Measurements from ENCODE around the gene COPA. TPM values are rescaled to one million over a fixed set of nuclear protein-coding genes. Genes with fewer than 3 reads are reported as not detected.

COPA gene
- total and polyA plus RNA-seq, 2 donors from 2014 or later: 50.1 to 160 TPM

DNA sequence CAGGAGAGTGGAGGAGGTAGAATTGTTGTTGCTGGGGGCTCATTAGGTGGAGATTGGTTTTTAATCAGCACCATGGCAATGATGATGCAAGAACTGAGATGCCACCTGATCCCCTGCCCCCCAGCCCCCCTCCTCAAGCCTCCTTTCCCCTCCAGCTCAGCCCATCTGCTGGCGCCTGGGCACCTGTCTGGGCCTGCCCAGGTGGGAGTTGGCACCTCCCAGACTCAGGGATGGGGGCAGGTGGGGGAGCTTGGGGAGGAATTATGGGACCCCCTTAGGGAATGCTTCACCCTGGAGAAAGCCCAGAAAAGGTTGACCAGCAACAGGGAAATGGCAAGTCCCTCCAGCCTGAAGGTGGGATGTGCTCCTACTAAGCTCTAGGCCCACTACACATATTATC is 22.3 kb upstream of the COPA start:
- DNase-seq (no peak), FAIRE-seq (no peak)
- no peaks in the 10 kb centered on the region for H3K4me1 ChIP-seq (ENCODE audit: control insufficient read depth in 2 of 3, insufficient read depth in 2 of 3, low read depth in 1 of 3, low read length in 3 of 3)
- no peak overlapping the region for H3K9ac ChIP-seq (ENCODE audit: low read length in 3 of 3)
- intact Hi-C loops (cut with DNase I): no loop called here
- H3K9me3 ChIP-seq (ENCODE audit: control insufficient read depth in 2 of 3, insufficient read depth in 1 of 3, low read length in 3 of 3): no peaks in the 10 kb centered on the region
- peaks cover 0 to 4% (median 2%) of the 10 kb centered on the region in 3 donors for H3K36me3 ChIP-seq (ENCODE audit: control insufficient read depth in 2 of 3, insufficient read depth in 3 of 3, low read length in 3 of 3)
- TF ChIP-seq, protein P1, sequence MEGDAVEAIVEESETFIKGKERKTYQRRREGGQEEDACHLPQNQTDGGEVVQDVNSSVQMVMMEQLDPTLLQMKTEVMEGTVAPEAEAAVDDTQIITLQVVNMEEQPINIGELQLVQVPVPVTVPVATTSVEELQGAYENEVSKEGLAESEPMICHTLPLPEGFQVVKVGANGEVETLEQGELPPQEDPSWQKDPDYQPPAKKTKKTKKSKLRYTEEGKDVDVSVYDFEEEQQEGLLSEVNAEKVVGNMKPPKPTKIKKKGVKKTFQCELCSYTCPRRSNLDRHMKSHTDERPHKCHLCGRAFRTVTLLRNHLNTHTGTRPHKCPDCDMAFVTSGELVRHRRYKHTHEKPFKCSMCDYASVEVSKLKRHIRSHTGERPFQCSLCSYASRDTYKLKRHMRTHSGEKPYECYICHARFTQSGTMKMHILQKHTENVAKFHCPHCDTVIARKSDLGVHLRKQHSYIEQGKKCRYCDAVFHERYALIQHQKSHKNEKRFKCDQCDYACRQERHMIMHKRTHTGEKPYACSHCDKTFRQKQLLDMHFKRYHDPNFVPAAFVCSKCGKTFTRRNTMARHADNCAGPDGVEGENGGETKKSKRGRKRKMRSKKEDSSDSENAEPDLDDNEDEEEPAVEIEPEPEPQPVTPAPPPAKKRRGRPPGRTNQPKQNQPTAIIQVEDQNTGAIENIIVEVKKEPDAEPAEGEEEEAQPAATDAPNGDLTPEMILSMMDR (IDR thresholded peaks at IDR 0.05; ENCODE audit: borderline replicate concordance, extremely low read depth, insufficient read depth): no peak
- H3K27me3 ChIP-seq (ENCODE audit: control insufficient read depth, insufficient read depth, low read length): no peaks in the 10 kb centered on the region
- H3K27ac ChIP-seq (ENCODE audit: low read depth in 2 of 2, low read length in 2 of 2): no peak overlapping the region
- H3K4me3 ChIP-seq (ENCODE audit: low read length in 3 of 3): no peak overlapping the region

DNA sequence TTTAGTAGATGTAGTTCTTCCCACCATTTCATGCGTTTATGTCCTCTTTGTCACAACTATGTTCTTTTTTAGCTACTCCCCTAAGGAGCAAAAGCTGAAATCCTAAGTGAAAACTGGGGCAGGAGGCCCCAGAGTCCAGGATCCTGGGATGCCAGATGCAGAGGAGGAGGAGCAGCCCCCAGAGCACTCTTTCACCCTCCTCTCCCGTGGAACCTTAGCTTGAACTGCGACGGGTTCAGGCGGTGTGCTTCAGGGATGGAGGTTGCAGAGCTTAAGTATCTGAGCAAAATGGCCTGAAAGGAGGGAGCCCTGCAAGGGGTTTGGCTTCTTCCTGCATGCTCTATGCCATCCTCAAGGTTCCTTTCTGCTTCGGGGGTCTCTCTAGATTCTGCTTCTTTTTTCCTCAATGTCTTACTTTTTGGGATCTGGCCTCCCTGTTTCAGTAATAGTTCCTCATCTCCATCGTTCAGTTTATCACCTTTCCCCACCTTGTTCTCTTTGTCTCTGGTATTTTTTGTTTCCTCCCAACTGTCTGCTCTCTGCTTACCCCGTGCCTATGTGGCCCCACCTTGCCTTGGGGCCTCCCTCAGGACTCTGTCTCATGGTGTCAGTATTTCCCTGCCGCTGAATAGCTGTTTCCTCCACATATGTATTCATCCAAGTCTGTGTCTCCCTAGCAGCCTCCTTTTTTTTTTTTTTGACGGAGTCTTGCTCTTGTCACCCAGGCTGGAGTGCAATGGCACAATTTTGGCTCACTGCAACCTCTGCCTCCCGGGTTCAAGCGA is 21.1 kb upstream of the COPA start:
- H3K9ac ChIP-seq (ENCODE audit: low read length in 3 of 3): no peak overlapping the region

DNA sequence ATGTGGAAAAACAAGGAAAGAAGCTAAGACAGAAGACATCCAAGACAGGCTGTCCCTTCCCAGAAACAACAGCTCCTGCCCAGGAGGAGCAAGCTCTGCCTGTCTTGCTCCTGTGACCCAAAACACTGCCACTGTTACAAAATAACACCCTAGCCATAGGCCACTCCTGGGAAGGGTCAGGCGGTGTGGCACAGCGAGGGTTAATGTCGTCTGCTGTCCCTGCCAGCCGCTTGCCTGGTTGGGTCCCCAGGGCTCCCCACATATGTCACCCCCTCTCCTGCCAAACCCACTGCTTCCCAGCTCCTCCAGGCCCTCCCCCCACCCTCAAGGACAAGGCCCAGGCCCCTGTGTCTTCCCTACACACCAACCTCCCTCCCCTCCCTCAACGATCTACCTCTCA is 20.0 kb upstream of the COPA start:
- H3K36me3 ChIP-seq (ENCODE audit: control insufficient read depth in 2 of 3, insufficient read depth in 3 of 3, low read length in 3 of 3): peaks cover 0 to 7% (median 2%) of the 10 kb centered on the region in 3 donors
- H3K4me3 ChIP-seq (ENCODE audit: low read length in 3 of 3): no peak overlapping the region
- TF ChIP-seq, protein P1 (IDR thresholded peaks at IDR 0.05; ENCODE audit: borderline replicate concordance, extremely low read depth, insufficient read depth): no peak
- H3K27ac ChIP-seq (ENCODE audit: low read depth in 2 of 2, low read length in 2 of 2): no peak overlapping the region
- intact Hi-C loops (cut with DNase I): no loop called here
- H3K9me3 ChIP-seq (ENCODE audit: control insufficient read depth in 2 of 3, insufficient read depth in 1 of 3, low read length in 3 of 3): no peaks in the 10 kb centered on the region
- no peaks in the 10 kb centered on the region for H3K4me1 ChIP-seq (ENCODE audit: control insufficient read depth in 2 of 3, insufficient read depth in 2 of 3, low read depth in 1 of 3, low read length in 3 of 3)
- FAIRE-seq: no peak
- no peak overlapping the region for H3K9ac ChIP-seq (ENCODE audit: low read length in 3 of 3)
- H3K27me3 ChIP-seq (ENCODE audit: control insufficient read depth, insufficient read depth, low read length): no peaks in the 10 kb centered on the region
- no peak for DNase-seq

More for the DNA sequence above, 21.1 kb upstream of the COPA start:
- Histone ChIP-seq H3K27me3 (ENCODE audit: control insufficient read depth, insufficient read depth, low read length) (no peaks in the 10 kb centered on the region), H3K36me3 (ENCODE audit: control insufficient read depth in 2 of 3, insufficient read depth in 3 of 3, low read length in 3 of 3) (peaks cover 0 to 5% (median 2%) of the 10 kb centered on the region in 3 donors), H3K4me3 (ENCODE audit: low read length in 3 of 3) (no peak overlapping the region), H3K4me1 (ENCODE audit: control insufficient read depth in 2 of 3, insufficient read depth in 2 of 3, low read depth in 1 of 3, low read length in 3 of 3) (no peaks in the 10 kb centered on the region), H3K9me3 (ENCODE audit: control insufficient read depth in 2 of 3, insufficient read depth in 1 of 3, low read length in 3 of 3) (no peaks in the 10 kb centered on the region), H3K27ac (ENCODE audit: low read depth in 2 of 2, low read length in 2 of 2) (no peak overlapping the region)
- TF ChIP-seq, protein P1 (IDR thresholded peaks at IDR 0.05; ENCODE audit: borderline replicate concordance, extremely low read depth, insufficient read depth): no peak
- FAIRE-seq: no peak
- intact Hi-C loops (cut with DNase I): no loop called here
- no peak for DNase-seq
